GM12878 (cell line): ENCODE measurements around the gene STARD13. TPM values are rescaled to one million over a fixed set of nuclear protein-coding genes. Genes with fewer than 3 reads are reported as not detected.

ENCODE experiments used
- ATAC-seq: fragments of 200-7000 bp; cut with Tn5 transposase; 3 replicates; pipeline ENCODE4 v1.9.1; 2020; ENCODE audit warnings: mild to moderate bottlenecking, moderate library complexity
- BruUV-seq: library from RNA; stranded (reverse); fragments of 400-500 nt; replicated peaks from 2 replicates; lab custom pipeline; 2021; lab: Mats Ljungman, UMichigan
- CTCF ChIA-PET: fragments of 300-600 bp; sonication (Branson Sonifier 250); formaldehyde crosslinking; extraction: SDS; loops from one replicate; lab custom pipeline; 2021; ENCODE audit warnings: inconsistent platforms; lab: Yijun Ruan, JAX
- POLR2A ChIA-PET: fragments of 350-600 bp; formaldehyde crosslinking; extraction: SDS; loops from one replicate; lab custom pipeline; 2021; ENCODE audit warnings: inconsistent platforms; lab: Charles Lee
- RAD21 ChIA-PET: fragments of 300-600 bp; sonication (Branson Sonifier 250); formaldehyde crosslinking; loops from one replicate; lab custom pipeline; 2023; ENCODE audit warnings: antibody characterized with exemption; ENCODE audit not compliant: unreplicated experiment; lab: Charles Lee
- SMC1A ChIA-PET: fragments of 300-600 bp; sonication (Branson Sonifier 250); formaldehyde crosslinking; loops from one replicate; lab custom pipeline; 2023; ENCODE audit not compliant: unreplicated experiment, uncharacterized antibody; lab: Charles Lee
- DNase-seq: peaks from one replicate; pipeline ENCODE4 v3.0.0-alpha.2; 2011; ENCODE audit warnings: low read depth, low spot score
- FAIRE-seq: peaks from 3 replicates; lab custom pipeline; 2011; peaks lifted over from hg19 to GRCh38; lab: Jason Lieb, UNC
- H2AFZ ChIP-seq: 2 replicates; pipeline ENCODE4 v1.6.0; 2011; ENCODE audit warnings: low read depth, low read length, control low read depth; ENCODE audit not compliant: control insufficient read depth
- H3K27ac ChIP-seq: 2 replicates; pipeline ENCODE4 v1.5.1; 2011; ENCODE audit warnings: control low read depth; ENCODE audit not compliant: control insufficient read depth, insufficient read depth
- H3K27me3 ChIP-seq, 2 experiments: replicated peaks in 1 of 2; 2 replicates each; pipeline versions ENCODE4 v1.6.0 to v1.6.1; 2011; ENCODE audit warnings: low read length in 1 of 2; ENCODE audit not compliant: control insufficient read depth in 2 of 2, insufficient read depth in 2 of 2
- H3K36me3 ChIP-seq, 2 experiments: 2 replicates each; pipeline ENCODE4 v1.5.1; 2011; ENCODE audit warnings: low read length in 1 of 2; ENCODE audit not compliant: control insufficient read depth in 2 of 2, insufficient read depth in 2 of 2
- H3K4me1 ChIP-seq: 2 replicates; pipeline ENCODE4 v1.6.1; 2011; ENCODE audit warnings: mild to moderate bottlenecking, low read length, moderate library complexity, mixed read lengths; ENCODE audit not compliant: control insufficient read depth, insufficient read depth
- H3K4me2 ChIP-seq: 2 replicates; pipeline ENCODE4 v1.6.0; 2011; ENCODE audit warnings: control low read depth; ENCODE audit not compliant: control insufficient read depth, insufficient read depth
- H3K4me3 ChIP-seq: fragments of 200-600 bp; sonication (generic); 2 replicates; pipeline ENCODE4 v1.5.1; 2016
- H3K79me2 ChIP-seq: 2 replicates; pipeline ENCODE4 v1.6.0; 2011; ENCODE audit warnings: low read length; ENCODE audit not compliant: control insufficient read depth, insufficient read depth
- H3K9ac ChIP-seq: 2 replicates; pipeline ENCODE4 v1.8.0; 2011; ENCODE audit warnings: low read length, control low read depth, mixed read lengths; ENCODE audit not compliant: control insufficient read depth, insufficient read depth
- H3K9me3 ChIP-seq: replicated peaks from 3 replicates; pipeline ENCODE4 v1.5.1; 2011; ENCODE audit warnings: mild to moderate bottlenecking, low read length; ENCODE audit not compliant: control insufficient read depth, insufficient read depth
- H4K20me1 ChIP-seq: 2 replicates; pipeline ENCODE4 v1.6.0; 2011; ENCODE audit not compliant: control insufficient read depth, insufficient read depth
- EP300 ChIP-seq, 2 experiments: fragments of 150-350 bp in 1 of 2; IDR thresholded peaks; 2 replicates each; pipeline ENCODE4 v1.6.1; 2011 to 2012; ENCODE audit warnings: low read depth in 2 of 2, low read length in 2 of 2, borderline replicate concordance in 1 of 2, improper control_type of control experiment in 1 of 2, inconsistent platforms in 1 of 2; ENCODE audit not compliant: control insufficient read depth in 1 of 2
- FOS ChIP-seq: IDR thresholded peaks from 3 replicates; pipeline ENCODE4 v1.6.1; 2011; ENCODE audit warnings: borderline replicate concordance; ENCODE audit not compliant: insufficient read length; ENCODE audit errors: extremely low read depth
- FOXK2 ChIP-seq: fragments of 450-650 bp; IDR thresholded peaks from 2 replicates; pipeline ENCODE4 v1.6.1; 2017; ENCODE audit warnings: mild to moderate bottlenecking, moderate library complexity
- GABPA ChIP-seq: IDR thresholded peaks from 2 replicates; pipeline ENCODE4 v1.6.1; 2014; ENCODE audit warnings: antibody characterized with exemption, low read depth, mild to moderate bottlenecking, inconsistent platforms
- GATAD2B ChIP-seq: fragments of 450-650 bp; conservative IDR thresholded peaks from 2 replicates; pipeline ENCODE4 v1.6.1; 2017; ENCODE audit warnings: low read depth, mild to moderate bottlenecking, moderate library complexity
- KDM1A ChIP-seq: fragments of 200-600 bp; sonication (generic); IDR thresholded peaks from 2 replicates; pipeline ENCODE4 v1.6.1; 2016; ENCODE audit warnings: borderline replicate concordance
- MEF2A ChIP-seq: IDR thresholded peaks from 2 replicates; pipeline ENCODE4 v1.6.1; 2011; ENCODE audit warnings: low read depth, mild to moderate bottlenecking, low read length, moderate library complexity; ENCODE audit not compliant: insufficient read depth
- MLLT1 ChIP-seq: fragments of 450-650 bp; IDR thresholded peaks from 2 replicates; pipeline ENCODE4 v1.6.1; 2016; ENCODE audit warnings: mild to moderate bottlenecking
- MTA2 ChIP-seq: fragments of 450-650 bp; IDR thresholded peaks from 2 replicates; pipeline ENCODE4 v1.6.1; 2016; ENCODE audit warnings: low read depth, mild to moderate bottlenecking, moderate library complexity
- NFXL1 ChIP-seq: fragments of 450-650 bp; IDR thresholded peaks from 2 replicates; pipeline ENCODE4 v1.6.1; 2017; ENCODE audit warnings: antibody characterized with exemption, mild to moderate bottlenecking, borderline replicate concordance
- NFYA ChIP-seq: IDR thresholded peaks from 2 replicates; pipeline ENCODE4 v1.6.1; 2011; ENCODE audit warnings: low read depth, mild to moderate bottlenecking, low read length, improper control_type of control experiment, borderline replicate concordance
- NR2F1 ChIP-seq: fragments of 450-650 bp; conservative IDR thresholded peaks from 2 replicates; pipeline ENCODE4 v1.6.1; 2017; ENCODE audit warnings: mild to moderate bottlenecking
- PAX5 ChIP-seq: IDR thresholded peaks from 2 replicates; pipeline ENCODE4 v1.6.1; 2011; ENCODE audit warnings: low read depth, low read length, borderline replicate concordance
- PAX8 ChIP-seq: fragments of 450-650 bp; IDR thresholded peaks from 2 replicates; pipeline ENCODE4 v1.6.1; 2017; ENCODE audit warnings: mild to moderate bottlenecking, moderate library complexity
- POLR2A ChIP-seq: IDR thresholded peaks from 2 replicates; pipeline ENCODE4 v1.6.1; 2011; ENCODE audit warnings: low read depth, mild to moderate bottlenecking, low read length
- POLR2AphosphoS5 ChIP-seq: IDR thresholded peaks from 2 replicates; pipeline ENCODE4 v1.6.1; 2011; ENCODE audit warnings: mild to moderate bottlenecking, low read length, inconsistent platforms
- POU2F2 ChIP-seq: IDR thresholded peaks from 3 replicates; pipeline ENCODE4 v1.6.1; 2011; ENCODE audit warnings: low read depth, mild to moderate bottlenecking, low read length, borderline replicate concordance
- ZBTB33 ChIP-seq: fragments of 450-650 bp; IDR thresholded peaks from 2 replicates; pipeline ENCODE4 v1.6.1; 2017; ENCODE audit warnings: mild to moderate bottlenecking
- WGBS: methylation state at CpG from one replicate; pipeline ENCODE4 v1.1.6; 2016; ENCODE audit warnings: low lambda C conversion rate; ENCODE audit not compliant: insufficient replicate concordance, insufficient coverage; ENCODE audit errors: missing lambda C conversion rate; 5-methylcytosine and 5-hydroxymethylcytosine counted together
- in situ Hi-C: fragments of 300-500 bp; cut with MboI; formaldehyde crosslinking; loops from 9 replicates; pipeline ENCODE4 v1.14.3; 2018; ENCODE audit warnings: mixed read lengths
- intact Hi-C: fragments of 100-400 bp; cut with micrococcal nuclease; formaldehyde crosslinking; loops from one replicate; pipeline ENCODE4 v1.14.2; 2022; ENCODE audit not compliant: unreplicated experiment
- polyA plus RNA-seq, 11 experiments: library from polyadenylated mRNA; depleted of rRNA in 4 of 11; unstranded in 6 of 11; stranded (reverse) in 5 of 11; fragments of >200 nt; fragmentation: Nextera tagmentation in 4 of 11; fragmentation: Illumina TruSeq in 1 of 11; extraction: Ambion mirVana in 4 of 11; extraction: Trizol in 1 of 11; gene quantifications; 1 replicate in 1 of 11; 2 replicates in 10 of 11; pipeline versions ENCODE4 v1.2.1 to v1.2.3, GENCODE V29; 2011 to 2016; ENCODE audit warnings: inconsistent platforms in 2 of 11, missing spikeins in 2 of 11, low read depth in 1 of 11
- total RNA-seq, 4 experiments: library from RNA; depleted of rRNA in 3 of 4; stranded (reverse); fragments of >200 nt in 3 of 4; fragmentation: Illumina TruSeq in 1 of 4; extraction: Trizol in 1 of 4; gene quantifications; 2 replicates each; pipeline versions ENCODE4 v1.2.1 to v1.2.3, GENCODE V29; 2013 to 2021

Gene STARD13
- total and polyA plus RNA-seq, 10 of the 15 experiments (the other 5 are each of a cell fraction or from before 2014, with no cell fraction given), result 4.0 to 41.6 (median 10.1) TPM

GRCh38 chr13:33319859-33320258 lies 34.3 kb upstream of the STARD13 start:
- Histone ChIP-seq H3K9ac (no peak overlapping the region), H3K27me3 (no peaks in the 10 kb centered on the region), H2AFZ (no peak overlapping the region), H3K27ac (no peak overlapping the region), H3K4me1 (no peaks in the 10 kb centered on the region), H3K9me3 (no peaks in the 10 kb centered on the region), H3K36me3 (no peaks in the 10 kb centered on the region), H3K79me2 (no peaks in the 10 kb centered on the region), H4K20me1 (no peaks in the 10 kb centered on the region), H3K4me2 (no peak overlapping the region), H3K4me3 (no peak overlapping the region)
- ATAC-seq (no peak), DNase-seq (no peak), FAIRE-seq (no peak)
- in situ Hi-C loops (no loop called here), intact Hi-C loops (no loop called here)
- SMC1A ChIA-PET, result no interaction called here
- TF ChIP-seq EP300 (IDR thresholded peaks at IDR 0.05; ENCODE audit: borderline replicate concordance in 1 of 2, control insufficient read depth in 1 of 2, low read depth in 2 of 2, low read length in 2 of 2), result no peak
- no peak for TF ChIP-seq MEF2A
- TF ChIP-seq POLR2AphosphoS5, result no peak
- no peak for TF ChIP-seq NFYA
- TF ChIP-seq POU2F2, result no peak
- no peak for TF ChIP-seq MTA2
- TF ChIP-seq KDM1A, result no peak
- no peak for TF ChIP-seq PAX8
- POLR2A ChIA-PET, result no interaction called here
- 89% methylated on average over 1 of the region's 1 CpG for WGBS
- CTCF ChIA-PET, result interaction anchor here (0.8 kb wide), 1 partner anchor 12 kb away, joined by 3 read pairs; no protein-coding TSS in a partner anchor
- BruUV-seq, result no TSS peak
- RAD21 ChIA-PET, result no interaction called here

GRCh38 chr13:33318744-33319143 lies 33.2 kb upstream of the STARD13 start:
- ChIA-PET RAD21 (no interaction called here), SMC1A (no interaction called here), POLR2A (no interaction called here), CTCF (no interaction called here)
- no TSS peak for BruUV-seq
- H3K79me2 ChIP-seq, result no peaks in the 10 kb centered on the region
- intact Hi-C loops (no loop called here), in situ Hi-C loops (no loop called here)
- no peaks in the 10 kb centered on the region for H3K27me3 ChIP-seq
- no peaks in the 10 kb centered on the region for H3K36me3 ChIP-seq
- H3K9me3 ChIP-seq, result no peaks in the 10 kb centered on the region
- 0% methylated on average over 2 of the region's 2 CpGs for whole genome bisulfite sequencing
- H4K20me1 ChIP-seq, result no peaks in the 10 kb centered on the region
- FAIRE-seq (no peak), ATAC-seq (no peak), DNase-seq (no peak)
- H2AFZ ChIP-seq, result no peak overlapping the region
- H3K4me1 ChIP-seq, result no peaks in the 10 kb centered on the region
- no peak overlapping the region for H3K4me3 ChIP-seq
- no peak overlapping the region for H3K27ac ChIP-seq
- no peak overlapping the region for H3K4me2 ChIP-seq
- H3K9ac ChIP-seq, result no peak overlapping the region
- TF ChIP-seq MLLT1, result no peak
- TF ChIP-seq NR2F1, result no peak
- TF ChIP-seq NFXL1, result no peak
- no peak for TF ChIP-seq FOS
- TF ChIP-seq PAX5, result no peak
- no peak for TF ChIP-seq ZBTB33
- TF ChIP-seq POLR2A, result no peak
- TF ChIP-seq GABPA, result no peak
- TF ChIP-seq GATAD2B, result no peak
- TF ChIP-seq FOXK2, result no peak
